ENCODE results near the gene S100A5.

Gene S100A5

GRCh38 chr1:153556348-153556747 is 15.6 kb upstream of the S100A5 start:
- no peaks in the 10 kb centered on the region for H3K4me1 ChIP-seq (ENCODE audit: control insufficient read depth, insufficient read depth, low read length)
- H3K27ac ChIP-seq (ENCODE audit: extremely low read depth, low read depth, low read length) = no peak overlapping the region
- POLR2A ChIA-PET = interaction anchor here (0.7 kb wide), 1 partner anchor 53 kb away, joined by 3 read pairs; no protein-coding TSS in a partner anchor
- no peaks in the 10 kb centered on the region for H3K36me3 ChIP-seq (ENCODE audit: control insufficient read depth in 2 of 2, insufficient read depth in 1 of 2, low read length in 2 of 2)
- H3K4me3 ChIP-seq (ENCODE audit: low read depth, low read length) = no peak overlapping the region
- TF ChIP-seq ZNF350 (tag by site-specific recombination; IDR thresholded peaks at IDR 0.05) = no peak
- TF ChIP-seq FEZF1 (tag by site-specific recombination; IDR thresholded peaks at IDR 0.05) = no peak
- TF ChIP-seq PRDM1 (tag by site-specific recombination; IDR thresholded peaks at IDR 0.05) = no peak
- no peaks in the 10 kb centered on the region for H3K9me3 ChIP-seq (ENCODE audit: control insufficient read depth, insufficient read depth, low read depth, low read length)
- CTCF ChIA-PET = interaction anchor here (0.7 to 1.3 kb wide), 4 partner anchors 12 to 204 kb away, joined by 4 to 7 read pairs (median 6); no protein-coding TSS in a partner anchor

GRCh38 chr1:153553830-153554541 is 13.3 kb upstream of the S100A5 start:
- no peaks in the 10 kb centered on the region for H3K36me3 ChIP-seq (ENCODE audit: control insufficient read depth in 2 of 2, insufficient read depth in 1 of 2, low read length in 2 of 2)
- no peaks in the 10 kb centered on the region for H3K9me3 ChIP-seq (ENCODE audit: control insufficient read depth, insufficient read depth, low read depth, low read length)
- ChIA-PET POLR2A (interaction anchor here (1.8 kb wide), 1 partner anchor 12 kb away, joined by 5 read pairs; no protein-coding TSS in a partner anchor), CTCF (interaction anchor here (0.7 to 1.8 kb wide), 6 partner anchors 10 to 123 kb away, joined by 3 to 6 read pairs (median 3); partner anchors contain the start of gene S100A13)
- no peak for TF ChIP-seq ZNF280D (tag by site-specific recombination; IDR thresholded peaks at IDR 0.05)
- no peak overlapping the region for H3K4me3 ChIP-seq (ENCODE audit: low read depth, low read length)
- H3K4me1 ChIP-seq (ENCODE audit: control insufficient read depth, insufficient read depth, low read length) = no peaks in the 10 kb centered on the region
- no peak overlapping the region for H3K27ac ChIP-seq (ENCODE audit: extremely low read depth, low read depth, low read length)

- POLR2A ChIA-PET = interaction anchor here (1.8 kb wide), 1 partner anchor 13 kb away, joined by 5 read pairs; no protein-coding TSS in a partner anchor
- TF ChIP-seq ZNF23 (tag by site-specific recombination; IDR thresholded peaks at IDR 0.05; ENCODE audit: borderline replicate concordance) = no peak
- peak; percentile 53 for TF ChIP-seq ZFHX2 (tag by site-specific recombination; conservative IDR thresholded peaks at IDR 0.05)
- peak; percentile 45; the same call in 1 of the 2 replicates for TF ChIP-seq EGR2 (tag by site-specific recombination; IDR thresholded peaks at IDR 0.05; ENCODE audit: low read depth)
- no peak for TF ChIP-seq ZNF785 (tag by site-specific recombination; IDR thresholded peaks at IDR 0.05)
- Histone ChIP-seq H3K36me3 (ENCODE audit: control insufficient read depth in 2 of 2, insufficient read depth in 1 of 2, low read length in 2 of 2) (no peaks in the 10 kb centered on the region), H3K27ac (ENCODE audit: extremely low read depth, low read depth, low read length) (no peak overlapping the region), H3K4me3 (ENCODE audit: low read depth, low read length) (no peak overlapping the region), H3K9me3 (ENCODE audit: control insufficient read depth, insufficient read depth, low read depth, low read length) (no peaks in the 10 kb centered on the region), H3K4me1 (ENCODE audit: control insufficient read depth, insufficient read depth, low read length) (no peaks in the 10 kb centered on the region)
- CTCF ChIA-PET = interaction anchor here (0.6 to 1.8 kb wide), 7 partner anchors 9 to 353 kb away, joined by 3 to 6 read pairs (median 3); no protein-coding TSS in a partner anchor
Measured at GRCh38 chr1:153553096-153553495, 12.4 kb upstream of the S100A5 start.

GRCh38 chr1:153552335-153552734 is 11.6 kb upstream of the S100A5 start:
- H3K9me3 ChIP-seq (ENCODE audit: control insufficient read depth, insufficient read depth, low read depth, low read length) = no peaks in the 10 kb centered on the region
- no peak overlapping the region for H3K27ac ChIP-seq (ENCODE audit: extremely low read depth, low read depth, low read length)
- ChIA-PET CTCF (interaction anchor here (0.5 to 1.4 kb wide), 7 partner anchors 9 to 64 kb away, joined by 3 to 4 read pairs (median 4); no protein-coding TSS in a partner anchor), POLR2A (interaction anchor here (0.6 to 1.1 kb wide), 3 partner anchors 21 to 82 kb away, joined by 3 to 5 read pairs (median 4); partner anchors contain the start of genes CHTOP and S100A13)
- no peaks in the 10 kb centered on the region for H3K4me1 ChIP-seq (ENCODE audit: control insufficient read depth, insufficient read depth, low read length)
- no peak for TF ChIP-seq ZNF561 (tag by site-specific recombination; IDR thresholded peaks at IDR 0.05; ENCODE audit: borderline replicate concordance)
- TF ChIP-seq ZNF423 (tag by site-specific recombination; IDR thresholded peaks at IDR 0.05) = no peak
- no peak for TF ChIP-seq ZNF521 (tag by site-specific recombination; IDR thresholded peaks at IDR 0.05)
- no peak for TF ChIP-seq ZNF121 (tag by site-specific recombination; IDR thresholded peaks at IDR 0.05)
- TF ChIP-seq ZNF324 (tag by site-specific recombination; IDR thresholded peaks at IDR 0.05) = no peak
- no peak for TF ChIP-seq KLF9 (tag by site-specific recombination; IDR thresholded peaks at IDR 0.05; ENCODE audit: low read depth)
- no peak for TF ChIP-seq ZSCAN18 (tag by site-specific recombination; IDR thresholded peaks at IDR 0.05)
- TF ChIP-seq ZNF629 (tag by site-specific recombination; IDR thresholded peaks at IDR 0.05) = no peak
- H3K36me3 ChIP-seq (ENCODE audit: control insufficient read depth in 2 of 2, insufficient read depth in 1 of 2, low read length in 2 of 2) = no peaks in the 10 kb centered on the region
- H3K4me3 ChIP-seq (ENCODE audit: low read depth, low read length) = no peak overlapping the region
